NCI-H128 (cell line): ENCODE measurements around the gene FXR1.
"Not testable (repeated sequence)": the region's sequence is repeated elsewhere in the genome, so short reads cannot be mapped to it uniquely, and the experiment has no call there.

Experiments used
- DNase-seq: peaks from one replicate; lab custom pipeline; 2025; ENCODE audit not compliant: unreplicated experiment; lab: John Stamatoyannopoulos, UW

FXR1 gene

DNA sequence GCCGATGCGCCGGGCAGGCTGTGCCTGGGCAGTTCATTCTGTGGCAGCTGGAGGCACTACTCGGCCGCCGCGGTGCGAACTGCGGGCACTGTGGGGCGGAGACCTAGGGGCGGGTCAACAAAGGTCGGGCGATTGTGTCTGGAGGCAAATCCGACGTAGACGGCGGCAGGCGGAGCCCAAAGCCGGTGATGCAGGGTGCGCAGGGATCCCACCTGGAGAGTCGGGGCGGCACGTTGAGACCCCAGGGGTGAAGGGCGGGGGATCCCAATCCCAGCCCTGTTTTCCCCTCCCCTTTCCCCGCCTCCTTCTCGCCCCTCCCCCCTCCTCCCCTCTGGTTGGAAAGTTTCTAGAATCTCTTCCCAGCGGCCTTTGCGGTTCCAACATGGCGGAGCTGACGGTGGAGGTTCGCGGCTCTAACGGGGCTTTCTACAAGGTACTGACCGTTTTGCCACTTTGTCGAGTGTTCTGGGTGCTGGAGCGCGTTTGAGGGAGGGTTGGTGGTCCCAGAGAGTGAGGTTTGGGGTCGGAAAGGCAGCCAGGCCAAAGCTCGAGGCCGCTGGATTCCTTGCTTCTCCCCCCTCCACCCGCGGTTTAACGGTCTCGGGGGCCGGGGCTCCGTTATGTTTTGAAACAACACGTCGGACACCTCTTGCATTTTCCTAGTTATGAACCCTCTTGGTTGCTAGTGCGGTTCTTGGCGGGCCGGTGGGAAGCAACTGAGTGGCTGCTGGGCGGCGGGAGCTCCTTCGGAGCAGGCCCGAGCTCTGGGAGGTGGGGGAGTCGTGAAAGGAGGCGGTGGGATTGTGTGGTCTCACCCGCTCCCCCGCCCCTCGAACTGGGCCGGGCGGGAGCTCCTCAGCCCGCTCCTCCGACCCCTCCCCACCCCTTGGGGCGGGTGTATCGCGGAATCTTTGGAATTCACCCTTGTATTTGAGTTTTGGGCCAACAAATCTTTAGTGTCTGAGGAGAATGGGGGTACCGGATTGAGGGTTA, at the start of gene FXR1:
TSS of gene FXR1 (plus strand) at position 367 of the 993 bp plus-strand sequence. CDS start at position 383, 16 bp downstream.
- DNase-seq, result peak; percentile 78

DNA sequence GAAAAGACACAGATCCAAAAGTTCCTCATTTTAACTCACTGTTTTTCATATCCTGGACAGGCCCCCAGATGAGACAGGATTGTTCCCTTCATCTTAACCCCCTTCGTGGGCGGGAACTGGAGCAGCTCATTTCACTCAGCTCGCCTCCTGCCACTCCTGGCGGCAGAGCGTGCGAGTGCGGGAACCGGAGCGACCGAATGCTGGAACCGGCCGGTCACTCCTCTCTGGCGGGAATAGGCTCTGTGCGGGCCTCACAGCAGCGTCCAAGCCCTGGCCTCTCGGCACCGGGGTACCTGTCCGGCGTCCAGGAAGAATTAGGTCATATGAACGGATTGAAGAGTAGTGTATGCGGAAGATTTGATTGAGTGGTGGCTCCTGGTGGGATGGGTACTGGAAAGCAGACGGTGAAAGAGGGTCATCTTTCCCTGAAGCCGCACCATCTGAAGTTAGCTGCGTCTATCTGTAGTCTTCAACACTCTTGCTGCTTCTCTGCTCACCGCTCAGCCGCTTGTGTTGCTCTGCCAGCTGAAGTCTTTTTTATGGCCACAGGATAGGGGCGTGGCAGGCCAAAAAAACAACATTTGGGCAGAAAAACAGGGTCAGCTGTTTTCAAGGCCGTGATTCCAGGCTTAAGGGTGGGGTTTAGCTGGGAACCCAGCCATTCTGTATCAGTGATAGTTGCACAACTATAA, 42.3 kb upstream of the FXR1 start:
- no peak for DNase-seq

GRCh38 chr3:180871901-180872300, 40.6 kb upstream of the FXR1 start:
- no peak for DNase-seq

DNA sequence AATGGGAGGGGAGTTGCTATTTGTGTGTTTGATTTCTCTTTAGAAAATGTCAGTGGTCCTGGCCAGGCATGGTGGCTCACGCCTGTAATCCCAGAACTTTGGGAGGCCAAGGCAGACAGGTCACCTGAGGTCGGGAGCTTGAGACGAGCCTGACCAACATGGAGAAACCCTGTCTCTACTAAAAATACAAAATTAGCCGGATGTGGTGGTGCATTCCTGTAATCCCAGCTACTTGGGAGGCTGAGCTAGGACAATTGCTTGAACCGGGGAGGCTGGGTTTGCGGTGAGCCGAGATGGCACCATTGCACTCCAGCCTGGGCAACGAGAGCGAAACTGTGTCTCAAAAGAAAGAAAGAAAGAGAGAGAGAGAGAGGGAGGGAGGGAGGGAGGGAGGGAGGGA, 40.0 kb upstream of the FXR1 start:
- not testable (repeated sequence) for DNase-seq

- no peak for DNase-seq
These were observed 37.3 kb upstream of the FXR1 start for GRCh38 chr3:180875124-180875698.

- no peak for DNase-seq
These were observed 31.2 kb upstream of the FXR1 start for GRCh38 chr3:180881065-180881801.

GRCh38 chr3:180882115-180882514, 30.4 kb upstream of the FXR1 start:
- DNase-seq, result no peak

GRCh38 chr3:180888992-180889560, 23.4 kb upstream of the FXR1 start:
- DNase-seq, result no peak

DNA sequence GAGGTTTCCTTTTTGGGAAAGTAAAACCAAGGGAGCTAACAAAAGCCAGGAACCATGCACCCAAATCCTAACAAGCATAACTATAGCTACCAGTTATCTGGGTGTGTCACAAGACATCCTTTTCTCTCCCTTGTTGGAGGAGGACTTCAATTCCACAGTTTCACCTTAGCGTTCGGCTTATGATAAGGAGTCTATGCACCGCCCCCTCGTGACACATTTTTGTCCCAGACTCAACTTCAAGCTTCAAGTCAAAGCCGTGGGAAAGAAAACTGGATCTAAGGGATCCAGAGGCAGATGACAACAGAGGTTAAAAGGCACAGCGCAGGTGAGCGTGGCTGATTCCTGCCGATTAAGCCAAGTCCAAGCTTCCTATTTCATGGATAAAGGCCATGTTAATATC, 13.9 kb upstream of the FXR1 start:
- DNase-seq, result no peak

DNA sequence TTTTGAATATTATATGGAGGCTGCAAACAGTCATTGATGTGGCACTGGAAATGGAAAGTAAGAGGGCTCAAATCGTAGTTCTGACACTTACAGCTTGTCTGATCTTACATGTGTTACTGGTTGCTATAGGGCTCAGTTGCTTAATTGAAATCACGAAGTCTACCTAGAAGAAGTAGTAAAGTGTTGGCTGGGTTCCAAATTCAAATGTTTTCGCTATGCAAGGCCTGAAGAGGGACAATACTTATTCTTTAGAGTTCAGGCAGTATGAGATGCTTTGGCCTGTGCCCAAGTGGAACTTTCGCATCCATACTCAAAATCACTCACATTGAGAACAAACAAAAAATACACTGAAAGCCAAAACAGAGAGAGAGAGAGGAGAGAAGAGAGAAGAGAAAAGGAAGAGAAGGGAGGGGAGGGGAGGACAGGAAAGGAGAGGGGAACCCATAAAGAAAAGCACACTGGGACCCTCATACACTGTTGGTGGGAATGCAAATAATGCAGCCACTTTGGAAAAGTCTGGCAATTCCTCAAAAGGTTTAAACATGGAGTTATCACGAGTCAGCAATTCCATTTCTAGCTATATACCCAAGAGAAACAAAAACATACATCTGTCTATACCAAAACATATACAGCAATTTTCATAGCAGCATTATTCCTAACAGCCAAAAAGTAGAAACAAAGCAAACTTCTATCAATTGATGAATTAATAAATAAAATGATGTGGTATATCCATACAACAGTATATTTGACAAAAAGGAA, 2.9 kb upstream of the FXR1 start:
- DNase-seq, result no peak

DNA sequence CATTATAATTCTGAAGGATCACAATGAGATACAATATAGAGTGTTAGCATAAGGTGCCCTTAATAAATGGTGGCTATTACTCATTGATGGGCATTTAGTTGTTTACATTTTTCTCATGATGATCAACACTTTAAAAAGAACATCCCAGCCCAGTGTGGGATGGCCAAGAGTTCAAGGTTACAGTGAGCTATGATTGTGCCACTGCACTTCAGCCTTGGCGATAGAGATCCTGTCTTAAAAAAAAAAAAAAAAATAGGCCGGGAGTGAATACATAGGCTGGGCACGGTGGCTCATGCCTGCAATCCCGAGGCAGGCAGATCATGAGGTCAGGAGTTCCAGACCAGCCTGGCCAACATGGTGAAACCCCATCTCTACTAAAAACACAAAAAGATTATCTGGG, 1.6 kb upstream of the FXR1 start:
- DNase-seq, result no peak

- no peak for DNase-seq
These were observed 580 bp upstream of the FXR1 start for GRCh38 chr3:180911876-180912303.

GRCh38 chr3:180913581-180914404, 1.3 kb downstream of the FXR1 start:
- DNase-seq, result no peak

- no peak for DNase-seq
These were observed 6.1 kb downstream of the FXR1 start for GRCh38 chr3:180918542-180918941.

- DNase-seq, result no peak
These were observed 9.8 kb downstream of the FXR1 start for GRCh38 chr3:180922242-180922641.

DNA sequence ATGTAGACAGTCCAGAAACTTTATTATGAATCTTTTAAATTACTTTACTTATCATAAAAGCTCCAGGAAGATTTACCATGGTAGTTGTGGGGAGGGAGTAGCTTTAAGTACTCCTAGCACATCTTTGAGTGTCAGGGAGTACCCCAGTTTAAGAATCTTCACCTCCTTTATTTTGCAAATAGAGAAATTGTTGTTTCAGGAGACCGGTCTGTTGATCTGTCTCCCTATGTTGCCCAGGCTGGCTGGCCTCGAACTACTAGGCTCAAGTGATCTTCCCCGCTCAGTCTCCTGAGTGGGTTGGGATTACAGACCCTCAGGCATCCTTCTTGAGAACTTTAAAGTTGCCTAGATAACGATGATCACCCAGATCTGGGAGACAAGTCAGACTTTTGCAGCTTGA, 11.1 kb downstream of the FXR1 start:
- DNase-seq, result no peak

- no peak for DNase-seq
These were observed 14.1 kb downstream of the FXR1 start for GRCh38 chr3:180926526-180926925.

DNA sequence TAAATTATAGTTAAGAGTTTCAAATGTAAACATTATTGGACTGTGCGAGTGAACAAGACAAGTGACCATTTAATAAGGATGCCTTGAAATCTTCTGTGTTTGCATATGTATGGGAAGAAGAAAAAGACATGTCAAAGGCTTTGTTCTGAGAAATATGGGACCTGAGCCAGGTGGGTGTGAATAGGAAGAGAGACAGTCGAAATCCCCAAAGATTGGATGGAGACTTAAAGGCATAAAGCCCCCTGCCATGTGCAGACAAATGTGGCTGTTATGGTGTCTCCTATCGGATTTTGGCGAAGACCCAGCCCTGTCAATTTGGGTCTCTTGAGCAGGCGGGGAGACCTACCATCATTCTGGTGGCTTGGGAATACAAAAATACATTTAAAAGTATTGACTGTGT, 16.9 kb downstream of the FXR1 start:
- DNase-seq, result no peak

- no peak for DNase-seq
These were observed 18.1 kb downstream of the FXR1 start for GRCh38 chr3:180930526-180930925.
